Liver (tissue), 3 donors: ENCODE data around the gene BPTF.

ENCODE experiments used
- CTCF ChIP-seq: fragments of 150-350 bp; IDR thresholded peaks from 2 replicates; pipeline ENCODE4 v1.5.1; 2017; ENCODE audit warnings: improper control_type of control experiment, low read depth, low read length; ENCODE audit not compliant: missing input control
- EGR1 ChIP-seq, 2 donors: IDR thresholded peaks; 2 replicates each; pipeline ENCODE4 v1.6.1; 2016 to 2018; ENCODE audit warnings: antibody characterized with exemption in 2 of 2, low read depth in 2 of 2
- FOXA1 ChIP-seq: IDR thresholded peaks from 2 replicates; pipeline ENCODE4 v1.6.1; 2016; ENCODE audit warnings: antibody characterized with exemption
- HNF4A ChIP-seq, 2 donors: conservative IDR thresholded peaks; 2 replicates each; pipeline ENCODE4 v1.6.1; 2016; ENCODE audit warnings: antibody characterized with exemption in 2 of 2, mild to moderate bottlenecking in 2 of 2
- JUND ChIP-seq, 2 donors: IDR thresholded peaks; 2 replicates each; pipeline ENCODE4 v1.6.1; 2016; ENCODE audit warnings: antibody characterized with exemption in 2 of 2
- MAX ChIP-seq: IDR thresholded peaks from 2 replicates; pipeline ENCODE4 v1.6.1; 2016; ENCODE audit warnings: antibody characterized with exemption
- NR2F2 ChIP-seq: IDR thresholded peaks from 2 replicates; pipeline ENCODE4 v1.6.1; 2016; ENCODE audit warnings: antibody characterized with exemption
- RAD21 ChIP-seq, 2 donors: IDR thresholded peaks; 2 replicates each; pipeline ENCODE4 v1.6.1; 2016; ENCODE audit warnings: antibody characterized with exemption in 2 of 2, mild to moderate bottlenecking in 2 of 2
- REST ChIP-seq: IDR thresholded peaks from 2 replicates; pipeline ENCODE4 v1.6.1; 2016; ENCODE audit warnings: antibody characterized with exemption, mild to moderate bottlenecking
- RXRA ChIP-seq, 2 donors: IDR thresholded peaks; 2 replicates each; pipeline ENCODE4 v1.6.1; 2017 to 2018; ENCODE audit warnings: antibody characterized with exemption in 2 of 2, mild to moderate bottlenecking in 1 of 2
- TAF1 ChIP-seq: conservative IDR thresholded peaks from 2 replicates; pipeline ENCODE4 v1.6.1; 2016; ENCODE audit warnings: antibody characterized with exemption, mild to moderate bottlenecking
- YY1 ChIP-seq: IDR thresholded peaks from 2 replicates; pipeline ENCODE4 v1.6.1; 2016; ENCODE audit warnings: antibody characterized with exemption, mild to moderate bottlenecking
- donor health status: healthy.
- donor health status: healthy.

GRCh38 chr17:67902511-67903231 lies 77.4 kb downstream of the BPTF start:
- no peak for TF ChIP-seq RAD21 (IDR thresholded peaks at IDR 0.05)
- no peak for TF ChIP-seq EGR1 (IDR thresholded peaks at IDR 0.05; ENCODE audit: low read depth in 2 of 2)
- TF ChIP-seq CTCF: no peak
- no peak for TF ChIP-seq TAF1
- no peak for TF ChIP-seq YY1
- no peak for TF ChIP-seq FOXA1
- no peak for TF ChIP-seq REST
- TF ChIP-seq JUND (IDR thresholded peaks at IDR 0.05): no peak
- TF ChIP-seq MAX: no peak
- TF ChIP-seq RXRA (IDR thresholded peaks at IDR 0.05): no peak
- no peak for TF ChIP-seq NR2F2
- no peak for TF ChIP-seq HNF4A (conservative IDR thresholded peaks at IDR 0.05)
